HepG2 (cell line): ENCODE data around the gene TCF23. TPM values are rescaled to one million over a fixed set of nuclear protein-coding genes. Genes with fewer than 3 reads are reported as not detected.

Source experiments
- EEA1 ChIP-seq: sonication (generic); formaldehyde crosslinking; IDR thresholded peaks from 2 replicates; pipeline ENCODE4 v1.5.1; 2020; ENCODE audit warnings: mild to moderate bottlenecking, missing genetic modification reagents, borderline replicate concordance
- ELF1 ChIP-seq: sonication (generic); formaldehyde crosslinking; IDR thresholded peaks from 2 replicates; pipeline ENCODE4 v1.4.0; 2020; ENCODE audit warnings: missing genetic modification reagents
- FOXP4 ChIP-seq: sonication (generic); formaldehyde crosslinking; IDR thresholded peaks from 2 replicates; pipeline ENCODE4 v1.4.0; 2020; ENCODE audit warnings: missing genetic modification reagents
- HDAC2 ChIP-seq: sonication (generic); formaldehyde crosslinking; IDR thresholded peaks from 2 replicates; pipeline ENCODE4 v1.4.0; 2020; ENCODE audit warnings: missing genetic modification reagents
- LBX2 ChIP-seq: sonication (generic); formaldehyde crosslinking; IDR thresholded peaks from 2 replicates; pipeline ENCODE4 v1.5.0; 2020; ENCODE audit warnings: missing genetic modification reagents, mild to moderate bottlenecking, borderline replicate concordance
- NR2F6 ChIP-seq, 2 experiments: IDR thresholded peaks; 2 replicates each; pipeline ENCODE4 v1.6.1; 2016; ENCODE audit warnings: antibody characterized with exemption in 1 of 2, mild to moderate bottlenecking in 1 of 2
- PPARG ChIP-seq: conservative IDR thresholded peaks from 2 replicates; pipeline ENCODE4 v1.6.1; 2016; ENCODE audit warnings: missing biosample characterization, missing genetic modification reagents
- REPIN1 ChIP-seq: sonication (generic); formaldehyde crosslinking; IDR thresholded peaks from 2 replicates; pipeline ENCODE4 v1.8.0; 2022; ENCODE audit warnings: missing genetic modification reagents, low read depth, mild to moderate bottlenecking, borderline replicate concordance
- REXO4 ChIP-seq: sonication (generic); formaldehyde crosslinking; IDR thresholded peaks from 2 replicates; pipeline ENCODE4 v1.8.0; 2022; ENCODE audit warnings: missing genetic modification reagents, mild to moderate bottlenecking, borderline replicate concordance
- SKI ChIP-seq: fragments of 450-650 bp; IDR thresholded peaks from one replicate; pipeline ENCODE4 v1.6.1; 2018; ENCODE audit warnings: mild to moderate bottlenecking; ENCODE audit not compliant: partially characterized antibody
- ZBTB33 ChIP-seq: sonication (generic); formaldehyde crosslinking; IDR thresholded peaks from 2 replicates; pipeline ENCODE4 v1.4.0; 2020; ENCODE audit warnings: missing genetic modification reagents
- ZNF263 ChIP-seq: sonication (generic); formaldehyde crosslinking; IDR thresholded peaks from 2 replicates; pipeline ENCODE4 v1.4.0; 2020; ENCODE audit warnings: missing genetic modification reagents
- ZNF264 ChIP-seq: sonication (generic); formaldehyde crosslinking; IDR thresholded peaks from 2 replicates; pipeline ENCODE4 v1.4.0; 2020; ENCODE audit warnings: missing genetic modification reagents
- ZNF3 ChIP-seq: IDR thresholded peaks from 2 replicates; pipeline ENCODE4 v1.7.0; 2017; ENCODE audit warnings: inconsistent platforms
- ZNF317 ChIP-seq: sonication (generic); formaldehyde crosslinking; IDR thresholded peaks from 2 replicates; pipeline ENCODE4 v1.5.0; 2020; ENCODE audit warnings: mild to moderate bottlenecking, missing genetic modification reagents
- ZNF414 ChIP-seq: sonication (generic); formaldehyde crosslinking; IDR thresholded peaks from 2 replicates; pipeline ENCODE4 v1.5.0; 2020; ENCODE audit warnings: missing genetic modification reagents
- ZNF580 ChIP-seq: IDR thresholded peaks from 2 replicates; pipeline ENCODE4 v1.6.1; 2016; ENCODE audit warnings: low read depth, borderline replicate concordance
- ZNF605 ChIP-seq: sonication (generic); formaldehyde crosslinking; IDR thresholded peaks from 2 replicates; pipeline ENCODE4 v1.8.0; 2022; ENCODE audit warnings: mild to moderate bottlenecking, missing genetic modification reagents
- ZNF687 ChIP-seq: sonication (generic); formaldehyde crosslinking; IDR thresholded peaks from 2 replicates; pipeline ENCODE4 v1.5.1; 2020; ENCODE audit warnings: mild to moderate bottlenecking, missing genetic modification reagents, moderate library complexity
- ZNF737 ChIP-seq: sonication (generic); formaldehyde crosslinking; IDR thresholded peaks from 2 replicates; pipeline ENCODE4 v1.5.0; 2020; ENCODE audit warnings: missing genetic modification reagents, mild to moderate bottlenecking, borderline replicate concordance
- ZNF761 ChIP-seq: sonication (generic); formaldehyde crosslinking; conservative IDR thresholded peaks from 2 replicates; pipeline ENCODE4 v1.4.0; 2020; ENCODE audit warnings: mild to moderate bottlenecking, missing genetic modification reagents
- polyA plus RNA-seq, 8 experiments: library from polyadenylated mRNA; depleted of rRNA in 3 of 8; stranded (reverse) in 7 of 8; unstranded in 1 of 8; fragments of >200 nt; fragmentation: Illumina TruSeq in 4 of 8; extraction: Trizol in 4 of 8; gene quantifications; 2 replicates each; pipeline versions ENCODE4 v1.2.1 to v1.2.3, GENCODE V29; 2011 to 2016; ENCODE audit warnings: low read depth in 4 of 8, missing spikeins in 1 of 8, mixed read lengths in 1 of 8; ENCODE audit not compliant: insufficient read depth in 1 of 8
- total RNA-seq, 5 experiments: library from RNA; depleted of rRNA; stranded (reverse); fragments of >200 nt; fragmentation: Illumina TruSeq; extraction: Trizol; gene quantifications; 2 replicates each; pipeline ENCODE4 v1.2.3, GENCODE V29; 2016; ENCODE audit warnings: low read depth in 1 of 5

Gene TCF23
- total and polyA plus RNA-seq, 2 of the 13 experiments (the other 11 are each of a cell fraction or from before 2014, with no cell fraction given): 0.02 to 1.4 TPM

- TF ChIP-seq FOXP4 (peak; percentile 99), SKI (peak; percentile 69), ZNF687 (CRISPR knock-in tag) (peak; percentile 25; the same call in 1 of the 2 replicates), LBX2 (CRISPR knock-in tag) (no peak), ZNF317 (CRISPR knock-in tag) (peak; percentile 79; the same call in 1 of the 2 replicates), ZNF737 (no peak), NR2F6 (IDR thresholded peaks at IDR 0.05) (peak; percentile 90), NR2F6 (CRISPR knock-in tag; IDR thresholded peaks at IDR 0.05) (peak; percentile 96), REXO4 (CRISPR knock-in tag) (no peak), PPARG (peak; percentile 90), ZNF263 (peak; percentile 58; the same call in 1 of the 2 replicates), HDAC2 (peak; percentile 96), ZNF605 (CRISPR knock-in tag) (peak; percentile 41; the same call in 1 of the 2 replicates), ZNF580 (CRISPR knock-in tag) (peak; percentile 78; the same call in 1 of the 2 replicates), ZBTB33 (CRISPR knock-in tag) (peak; percentile 92), ZNF761 (CRISPR knock-in tag) (no peak), ELF1 (peak; percentile 70), EEA1 (CRISPR knock-in tag) (no peak), ZNF3 (CRISPR knock-in tag) (peak; percentile 76; the same call in 1 of the 2 replicates), ZNF414 (CRISPR knock-in tag) (0 out of 2 replicates have a peak, but pooled peaks have one; percentile 79), REPIN1 (CRISPR knock-in tag) (no peak; the same call in 1 of the 2 replicates), ZNF264 (CRISPR knock-in tag) (peak; percentile 82)
Measured at GRCh38 chr2:27171351-27171848, 22.6 kb downstream of the TCF23 start (continued).
